ENCODE data around the gene PHF10. TPM values are rescaled to one million over a fixed set of nuclear protein-coding genes. Genes with fewer than 3 reads are reported as not detected.
"Not testable (repeated sequence)": the region's sequence is repeated elsewhere in the genome, so short reads cannot be mapped to it uniquely, and the experiment has no call there.

The PHF10 gene
- 6.6 and 8.3 TPM in 2 replicates for total RNA-seq (2012; rRNA removed)

DNA sequence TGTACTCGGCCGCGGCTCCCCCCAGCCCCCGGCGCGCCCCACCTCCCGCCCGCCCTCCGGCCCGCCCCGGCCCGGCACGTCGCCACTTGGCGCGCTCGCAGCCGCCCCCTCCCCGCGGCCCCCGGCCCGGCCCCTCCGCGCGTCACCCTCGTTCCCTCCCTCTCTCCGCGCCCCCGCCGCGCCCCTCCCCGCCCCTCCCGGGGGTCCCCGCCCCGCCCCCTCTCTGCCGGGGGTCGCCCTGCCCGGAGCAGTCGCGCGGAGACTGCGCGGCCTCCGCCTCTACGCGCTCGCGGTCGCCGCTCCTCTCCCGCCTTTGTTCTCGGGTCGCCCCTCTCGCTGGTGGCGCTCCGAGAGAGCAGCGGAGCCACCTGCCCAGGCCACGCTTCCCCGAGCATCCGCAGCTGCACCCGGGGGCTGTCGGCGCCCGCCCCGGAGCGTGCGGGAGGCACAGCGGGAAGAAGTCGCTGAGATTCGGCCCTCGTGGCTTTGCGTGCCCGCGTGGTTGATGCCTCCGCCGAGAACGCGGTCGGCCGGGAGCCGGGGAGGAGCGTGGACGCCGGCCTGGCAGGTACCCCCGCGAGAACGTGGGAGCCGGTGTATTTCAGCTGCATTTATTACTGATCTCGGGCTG is at the start of gene PHF10:
Gene PHF10, minus strand, starts transcription at position 7 of the 631 bp plus-strand sequence. CDS start 569 bp downstream, outside the sequence.
- peak within 1 kb of the TSS; percentile 70 for H3K9ac ChIP-seq (ENCODE audit: low read depth, low read length)
- H3K36me3 ChIP-seq (ENCODE audit: insufficient read depth, low read length), result no peaks in the 10 kb centered on the region
- peak within 1 kb of the TSS; percentile 74 for H3K4me3 ChIP-seq (ENCODE audit: low read length)
- no peaks in the 10 kb centered on the region for H3K9me3 ChIP-seq (replicated peaks; ENCODE audit: low read length)
- H3K4me1 ChIP-seq (ENCODE audit: control insufficient read depth, insufficient read depth, low read length), result peaks cover 20% of the 10 kb centered on the region
- H3K27me3 ChIP-seq (ENCODE audit: control insufficient read depth, insufficient read depth, low read length), result no peaks in the 10 kb centered on the region
- H3K4me2 ChIP-seq (ENCODE audit: low read length), result peak within 1 kb of the TSS; percentile 93

DNA sequence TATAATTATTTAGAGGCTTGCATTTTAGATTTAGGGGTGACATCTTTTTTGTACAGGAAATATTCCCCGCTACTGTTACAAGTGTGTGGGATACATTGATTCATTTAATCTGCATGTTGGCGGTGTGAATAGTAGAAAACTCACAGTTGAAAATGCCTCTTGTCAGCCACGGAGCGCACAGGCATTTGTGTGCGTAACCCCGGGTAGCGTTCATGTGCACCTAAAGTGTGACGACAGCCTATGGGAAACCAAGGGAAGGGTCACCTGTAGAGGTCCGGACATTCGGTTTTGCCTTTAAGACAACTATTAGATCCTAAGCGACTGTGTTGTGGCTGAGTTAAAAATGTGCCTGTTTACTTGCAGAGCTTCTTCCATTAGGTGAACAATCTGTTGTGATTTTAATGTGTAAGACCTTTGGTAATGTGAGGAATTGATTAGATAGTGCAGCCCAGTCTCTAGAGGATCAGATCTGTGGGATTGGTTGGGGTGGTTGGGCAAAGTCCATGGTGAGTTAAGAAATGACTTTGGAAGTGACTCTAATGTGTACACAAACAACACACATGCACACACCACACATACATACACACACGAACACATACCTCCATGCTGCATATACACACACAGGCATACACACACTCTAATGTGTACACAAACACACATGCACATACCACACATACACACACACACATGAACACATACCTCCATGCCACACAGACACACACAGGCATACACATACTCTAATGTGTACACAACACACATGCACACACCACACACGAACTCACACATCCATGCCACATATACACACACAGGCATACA is 42.8 kb upstream of the PHF10 start:
- Histone ChIP-seq H3K36me3 (ENCODE audit: insufficient read depth, low read length) (peaks cover 44% of the 10 kb centered on the region), H3K4me3 (ENCODE audit: low read length) (no peak overlapping the region), H3K9me3 (replicated peaks; ENCODE audit: low read length) (no peaks in the 10 kb centered on the region), H3K4me2 (ENCODE audit: low read length) (no peak overlapping the region), H3K27me3 (ENCODE audit: control insufficient read depth, insufficient read depth, low read length) (no peaks in the 10 kb centered on the region), H3K4me1 (ENCODE audit: control insufficient read depth, insufficient read depth, low read length) (no peaks in the 10 kb centered on the region), H3K9ac (ENCODE audit: low read depth, low read length) (no peak overlapping the region)

DNA sequence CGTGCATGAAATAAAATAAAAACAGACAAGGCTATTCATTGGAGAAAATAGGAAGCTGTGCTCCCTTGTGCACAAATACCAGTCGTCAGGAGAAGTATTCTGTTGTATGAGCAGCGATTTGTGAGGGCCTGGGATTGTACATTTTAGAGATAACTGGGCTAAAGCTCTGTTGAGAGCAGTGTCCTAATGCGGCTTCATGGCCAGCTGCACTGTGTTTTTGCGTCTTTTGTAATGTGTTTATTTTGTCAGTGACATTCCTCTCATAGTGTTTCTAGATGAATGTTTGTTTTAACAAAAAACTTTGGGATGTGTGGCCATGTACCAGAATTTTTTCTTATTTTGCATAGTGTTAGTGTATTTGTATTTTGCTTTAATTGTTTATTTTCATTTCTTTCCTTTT is 41.9 kb upstream of the PHF10 start:
- Histone ChIP-seq H3K4me3 (ENCODE audit: low read length) (no peak overlapping the region), H3K9ac (ENCODE audit: low read depth, low read length) (no peak overlapping the region), H3K27me3 (ENCODE audit: control insufficient read depth, insufficient read depth, low read length) (no peaks in the 10 kb centered on the region), H3K9me3 (replicated peaks; ENCODE audit: low read length) (no peaks in the 10 kb centered on the region), H3K36me3 (ENCODE audit: insufficient read depth, low read length) (peaks cover 49% of the 10 kb centered on the region), H3K4me1 (ENCODE audit: control insufficient read depth, insufficient read depth, low read length) (no peaks in the 10 kb centered on the region), H3K4me2 (ENCODE audit: low read length) (no peak overlapping the region)

DNA sequence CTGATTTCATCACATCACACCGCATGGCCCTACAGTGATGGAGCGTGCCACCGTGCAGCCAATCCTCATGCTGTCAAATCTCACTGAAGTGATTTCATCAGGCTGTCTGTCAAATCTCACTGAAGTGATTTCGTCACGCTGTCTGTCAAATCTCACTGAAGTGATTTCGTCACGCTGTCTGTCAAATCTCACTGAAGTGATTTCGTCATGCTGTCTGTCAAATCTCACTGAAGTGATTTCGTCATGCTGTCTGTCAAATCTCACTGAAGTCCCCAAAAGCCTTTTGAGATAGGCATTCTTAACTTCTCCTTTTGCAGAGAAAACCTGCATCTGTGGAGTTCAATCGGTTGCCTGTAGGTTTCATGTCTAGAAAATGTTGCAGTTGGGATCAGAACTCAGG is 41.5 kb upstream of the PHF10 start:
- peaks cover 54% of the 10 kb centered on the region for H3K36me3 ChIP-seq (ENCODE audit: insufficient read depth, low read length)
- not testable (repeated sequence) for H3K9me3 ChIP-seq (replicated peaks; ENCODE audit: low read length); H3K9ac ChIP-seq (ENCODE audit: low read depth, low read length); H3K4me3 ChIP-seq (ENCODE audit: low read length); H3K4me2 ChIP-seq (ENCODE audit: low read length); H3K4me1 ChIP-seq (ENCODE audit: control insufficient read depth, insufficient read depth, low read length); H3K27me3 ChIP-seq (ENCODE audit: control insufficient read depth, insufficient read depth, low read length)

DNA sequence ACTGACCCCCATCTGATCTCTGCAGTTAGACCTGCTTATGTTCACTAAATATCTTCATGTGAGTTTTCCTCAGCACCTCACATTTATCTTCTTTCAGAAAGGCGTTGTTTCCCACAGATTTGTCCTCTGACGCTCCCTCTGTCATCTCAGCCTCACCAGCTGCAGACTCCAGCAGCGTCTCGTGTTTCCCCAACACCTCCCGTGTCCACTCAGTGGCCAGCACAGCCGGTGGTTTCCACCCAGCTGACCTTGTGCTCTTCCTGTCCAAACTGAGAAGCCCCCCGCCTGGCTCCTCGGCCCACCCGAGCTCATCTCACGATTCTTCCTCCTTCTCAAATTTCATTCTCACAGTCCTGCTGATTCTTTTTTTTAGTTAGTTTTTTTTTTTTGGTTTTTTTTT is 39.6 kb upstream of the PHF10 start:
- no peak overlapping the region for H3K4me2 ChIP-seq (ENCODE audit: low read length)
- no peak overlapping the region for H3K9ac ChIP-seq (ENCODE audit: low read depth, low read length)
- peaks cover 62% of the 10 kb centered on the region for H3K36me3 ChIP-seq (ENCODE audit: insufficient read depth, low read length)
- H3K4me3 ChIP-seq (ENCODE audit: low read length), result no peak overlapping the region
- no peaks in the 10 kb centered on the region for H3K9me3 ChIP-seq (replicated peaks; ENCODE audit: low read length)
- H3K4me1 ChIP-seq (ENCODE audit: control insufficient read depth, insufficient read depth, low read length), result no peaks in the 10 kb centered on the region
- H3K27me3 ChIP-seq (ENCODE audit: control insufficient read depth, insufficient read depth, low read length), result no peaks in the 10 kb centered on the region

DNA sequence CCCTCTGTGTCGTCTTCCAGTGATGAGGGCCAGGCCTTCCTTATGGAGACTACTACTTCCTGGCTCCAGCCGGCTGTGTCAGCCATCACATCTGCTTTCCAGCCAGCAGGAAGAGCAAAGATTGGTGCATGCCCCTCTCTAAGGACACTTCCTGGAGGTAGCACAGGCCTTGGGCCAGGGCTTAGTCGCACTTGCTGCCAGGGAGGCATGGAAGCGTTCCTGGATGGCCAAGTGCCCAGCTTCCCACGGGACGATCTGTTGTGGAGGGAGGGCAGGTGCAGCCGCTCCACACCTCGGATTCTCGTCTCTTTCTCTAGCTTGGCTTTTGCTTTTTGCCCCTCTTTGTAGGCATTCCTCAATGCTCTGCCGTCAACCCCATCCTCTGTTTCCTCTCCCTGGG is 39.0 kb upstream of the PHF10 start:
- no peaks in the 10 kb centered on the region for H3K4me1 ChIP-seq (ENCODE audit: control insufficient read depth, insufficient read depth, low read length)
- no peaks in the 10 kb centered on the region for H3K27me3 ChIP-seq (ENCODE audit: control insufficient read depth, insufficient read depth, low read length)
- H3K4me2 ChIP-seq (ENCODE audit: low read length), result no peak overlapping the region
- no peak overlapping the region for H3K9ac ChIP-seq (ENCODE audit: low read depth, low read length)
- H3K9me3 ChIP-seq (replicated peaks; ENCODE audit: low read length), result no peaks in the 10 kb centered on the region
- H3K4me3 ChIP-seq (ENCODE audit: low read length), result no peak overlapping the region
- peaks cover 65% of the 10 kb centered on the region for H3K36me3 ChIP-seq (ENCODE audit: insufficient read depth, low read length)

DNA sequence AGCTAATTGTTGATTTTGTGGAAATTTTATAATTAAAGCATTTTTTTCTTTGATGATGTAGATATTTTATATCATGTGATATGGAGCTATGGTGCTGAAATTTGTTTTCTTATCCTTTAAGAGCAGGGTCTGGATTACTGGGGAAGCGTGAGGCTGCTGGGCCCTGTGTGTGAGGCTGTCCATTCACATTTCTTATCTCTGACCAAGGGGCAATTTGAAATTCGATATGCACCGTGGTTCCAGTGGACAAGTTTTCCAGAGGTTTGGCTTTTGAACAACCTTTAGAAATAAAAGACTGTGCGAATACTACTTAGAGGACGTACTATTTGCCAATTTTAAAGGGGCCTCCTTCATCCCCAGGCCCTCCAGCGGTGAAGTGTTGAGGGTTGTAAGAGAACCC is 30.9 kb upstream of the PHF10 start:
- Histone ChIP-seq H3K9ac (ENCODE audit: low read depth, low read length) (no peak overlapping the region), H3K9me3 (replicated peaks; ENCODE audit: low read length) (no peaks in the 10 kb centered on the region)

DNA sequence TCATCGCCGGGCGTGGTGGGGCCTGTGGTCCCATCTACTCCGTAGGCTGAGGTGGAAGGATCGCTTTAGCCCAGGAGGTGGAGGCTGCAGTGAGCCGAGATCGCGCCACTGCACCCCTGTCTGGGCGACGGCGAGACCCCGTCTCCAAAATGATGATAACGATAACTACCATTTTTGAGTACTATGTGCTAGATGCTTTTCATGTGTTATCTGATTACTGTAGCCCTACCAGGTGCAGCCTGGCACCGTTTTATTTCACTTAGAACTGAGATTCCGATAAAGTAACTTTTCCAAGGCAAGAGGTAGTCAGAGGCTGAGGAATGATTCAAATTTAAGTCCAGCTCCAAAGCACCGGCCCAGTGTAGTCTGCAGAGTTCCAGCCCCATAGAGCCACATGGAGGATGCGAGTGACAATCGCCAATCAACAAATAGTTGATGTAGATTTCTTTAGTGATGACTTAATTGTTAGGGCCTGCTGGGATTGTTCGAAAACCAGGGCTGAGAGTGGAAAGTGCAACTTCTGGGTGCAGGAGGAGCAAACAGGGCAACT is 27.8 kb upstream of the PHF10 start:
- H3K4me1 ChIP-seq (ENCODE audit: control insufficient read depth, insufficient read depth, low read length), result peaks cover 17% of the 10 kb centered on the region
- no peaks in the 10 kb centered on the region for H3K9me3 ChIP-seq (replicated peaks; ENCODE audit: low read length)
- H3K9ac ChIP-seq (ENCODE audit: low read depth, low read length), result peak overlapping the region; percentile 99
- H3K4me2 ChIP-seq (ENCODE audit: low read length), result peak overlapping the region; percentile 93
- H3K36me3 ChIP-seq (ENCODE audit: insufficient read depth, low read length), result peaks cover 8% of the 10 kb centered on the region
- H3K27me3 ChIP-seq (ENCODE audit: control insufficient read depth, insufficient read depth, low read length), result no peaks in the 10 kb centered on the region
- H3K4me3 ChIP-seq (ENCODE audit: low read length), result peak overlapping the region; percentile 98

More for the DNA sequence above, 30.9 kb upstream of the PHF10 start:
- no peak overlapping the region for H3K4me2 ChIP-seq (ENCODE audit: low read length)
- H3K4me1 ChIP-seq (ENCODE audit: control insufficient read depth, insufficient read depth, low read length), result peaks cover 15% of the 10 kb centered on the region
- peaks cover 31% of the 10 kb centered on the region for H3K36me3 ChIP-seq (ENCODE audit: insufficient read depth, low read length)
- no peak overlapping the region for H3K4me3 ChIP-seq (ENCODE audit: low read length)
- H3K27me3 ChIP-seq (ENCODE audit: control insufficient read depth, insufficient read depth, low read length), result no peaks in the 10 kb centered on the region

DNA sequence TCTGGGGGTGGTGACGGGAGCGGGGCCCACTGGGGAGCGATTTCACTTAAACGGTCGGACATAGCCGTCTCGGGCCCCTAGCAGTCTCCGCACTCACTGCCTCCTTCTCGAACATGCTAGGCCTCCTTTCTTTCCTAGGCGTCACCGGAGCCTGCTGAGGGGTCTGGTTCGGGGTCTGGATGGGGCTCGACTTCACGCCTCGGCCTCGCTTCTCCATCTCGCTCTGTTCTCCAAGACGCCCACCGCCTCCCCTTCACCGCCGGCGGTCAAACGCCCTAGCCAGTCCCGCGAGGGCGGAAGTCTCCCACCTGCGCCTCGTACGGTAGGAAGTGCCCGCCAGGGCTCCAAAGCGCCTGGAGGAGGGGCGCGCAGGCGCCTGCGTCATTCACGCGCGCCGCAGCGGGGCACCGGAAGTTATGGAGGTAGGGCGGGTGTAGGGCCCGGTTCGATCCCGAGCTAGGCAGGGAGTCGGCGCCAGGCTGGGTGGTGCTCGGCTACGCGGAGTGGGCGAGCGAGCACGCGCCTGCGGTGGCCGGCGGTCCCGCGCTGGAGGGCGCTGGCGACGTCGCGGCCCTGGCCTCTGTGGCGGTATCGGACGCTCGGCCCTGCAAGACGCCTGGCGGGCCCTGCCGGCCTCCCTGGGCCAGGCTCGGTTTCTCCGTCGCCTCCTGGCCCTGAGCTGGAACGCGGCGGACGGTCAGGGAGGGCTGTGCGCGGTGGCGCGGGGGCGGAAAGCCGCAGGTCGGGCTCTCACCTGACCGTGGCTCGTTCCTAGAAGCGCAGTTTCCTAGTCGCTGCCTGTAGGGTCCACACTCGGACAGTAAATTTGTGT is 27.2 kb upstream of the PHF10 start, which contains the start of the genes DYNLT2 and ERMARD:
Gene DYNLT2, minus strand, starts transcription at position 331 of the 832 bp plus-strand sequence. Its CDS starts 114 bp downstream, at position 217.
Gene ERMARD, plus strand, starts transcription at position 381 of the 832 bp plus-strand sequence. Its CDS starts 36 bp downstream, at position 417.
- no peaks in the 10 kb centered on the region for H3K9me3 ChIP-seq (replicated peaks; ENCODE audit: low read length)
- H3K9ac ChIP-seq (ENCODE audit: low read depth, low read length), result peak within 1 kb of the TSS; percentile 99
- peaks cover 1% of the 10 kb centered on the region for H3K36me3 ChIP-seq (ENCODE audit: insufficient read depth, low read length)
- H3K4me1 ChIP-seq (ENCODE audit: control insufficient read depth, insufficient read depth, low read length), result peaks cover 17% of the 10 kb centered on the region
- H3K4me3 ChIP-seq (ENCODE audit: low read length), result peak within 1 kb of the TSS; percentile 98
- H3K27me3 ChIP-seq (ENCODE audit: control insufficient read depth, insufficient read depth, low read length), result no peaks in the 10 kb centered on the region
- H3K4me2 ChIP-seq (ENCODE audit: low read length), result peak within 1 kb of the TSS; percentile 93

DNA sequence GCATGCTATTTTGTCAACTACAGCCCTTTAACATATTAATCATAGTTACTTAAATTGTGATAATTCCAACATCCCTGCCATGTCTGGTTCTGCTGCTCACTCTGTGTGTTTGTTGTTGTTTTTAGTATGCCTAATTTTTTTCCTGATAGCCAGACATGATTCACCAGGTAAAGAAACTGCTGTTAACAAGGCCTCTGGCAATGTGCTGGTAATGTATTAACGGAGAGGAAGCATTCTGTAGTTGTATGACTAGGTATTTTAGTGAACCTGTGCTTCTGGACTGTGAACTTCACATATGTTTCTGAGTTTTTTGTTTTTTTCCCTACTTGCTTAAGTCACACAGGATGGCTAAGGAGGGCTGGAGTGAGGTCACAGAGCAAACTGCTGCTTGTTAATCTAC is 22.3 kb upstream of the PHF10 start:
- H3K4me2 ChIP-seq (ENCODE audit: low read length), result no peak overlapping the region
- no peaks in the 10 kb centered on the region for H3K36me3 ChIP-seq (ENCODE audit: insufficient read depth, low read length)
- no peak overlapping the region for H3K9ac ChIP-seq (ENCODE audit: low read depth, low read length)
- H3K4me1 ChIP-seq (ENCODE audit: control insufficient read depth, insufficient read depth, low read length), result peaks cover 6% of the 10 kb centered on the region
- H3K27me3 ChIP-seq (ENCODE audit: control insufficient read depth, insufficient read depth, low read length), result no peaks in the 10 kb centered on the region
- no peak overlapping the region for H3K4me3 ChIP-seq (ENCODE audit: low read length)
- no peaks in the 10 kb centered on the region for H3K9me3 ChIP-seq (replicated peaks; ENCODE audit: low read length)

DNA sequence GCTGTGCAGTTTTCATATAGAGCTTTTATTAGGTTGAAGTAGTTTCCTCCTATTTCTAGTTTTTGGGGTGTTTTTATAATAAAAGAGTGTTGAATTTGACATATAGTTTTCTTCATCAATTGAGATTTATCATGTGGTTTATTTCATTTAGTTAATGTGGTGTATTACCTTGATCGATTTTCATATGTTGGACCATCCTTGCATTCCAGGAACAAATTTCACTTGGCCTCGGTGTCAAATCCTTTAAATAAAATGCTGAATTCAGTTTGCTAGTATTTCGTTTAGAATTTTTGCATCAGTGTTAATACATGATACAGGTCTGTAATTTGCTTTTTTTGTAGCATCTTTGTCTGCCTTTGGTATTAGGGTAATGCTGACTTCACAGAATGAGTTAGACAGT is 21.1 kb upstream of the PHF10 start:
- no peaks in the 10 kb centered on the region for H3K9me3 ChIP-seq (replicated peaks; ENCODE audit: low read length)
- H3K36me3 ChIP-seq (ENCODE audit: insufficient read depth, low read length), result no peaks in the 10 kb centered on the region
- no peak overlapping the region for H3K9ac ChIP-seq (ENCODE audit: low read depth, low read length)
- H3K4me3 ChIP-seq (ENCODE audit: low read length), result no peak overlapping the region
- H3K27me3 ChIP-seq (ENCODE audit: control insufficient read depth, insufficient read depth, low read length), result no peaks in the 10 kb centered on the region
- no peak overlapping the region for H3K4me2 ChIP-seq (ENCODE audit: low read length)
- peaks cover 5% of the 10 kb centered on the region for H3K4me1 ChIP-seq (ENCODE audit: control insufficient read depth, insufficient read depth, low read length)

Measured in skeletal muscle satellite cell (primary cell).